IMR-90 (cell line): Measurements from ENCODE around the gene CCT5.

Source experiments
- BHLHE40 ChIP-seq: fragments of 150-350 bp; IDR thresholded peaks from 2 replicates; pipeline ENCODE4 v1.6.1; 2016; ENCODE audit warnings: mild to moderate bottlenecking, low read depth, low read length
- CTCF ChIP-seq: conservative IDR thresholded peaks from 2 replicates; pipeline ENCODE4 v1.5.1; 2012; ENCODE audit warnings: mild to moderate bottlenecking, low read depth, low read length, improper control_type of control experiment
- ELK1 ChIP-seq: fragments of 150-350 bp; IDR thresholded peaks from 2 replicates; pipeline ENCODE4 v1.6.1; 2016; ENCODE audit warnings: low read depth, mild to moderate bottlenecking, low read length, moderate library complexity, borderline replicate concordance
- MAFK ChIP-seq: IDR thresholded peaks from 2 replicates; pipeline ENCODE4 v1.6.1; 2012; ENCODE audit warnings: low read depth, low read length, improper control_type of control experiment
- NFE2L2 ChIP-seq: fragments of 150-350 bp; IDR thresholded peaks from 2 replicates; pipeline ENCODE4 v1.6.1; 2016; ENCODE audit warnings: low read depth, mild to moderate bottlenecking, low read length
- POLR2A ChIP-seq: IDR thresholded peaks from 2 replicates; pipeline ENCODE4 v1.6.1; 2012; ENCODE audit warnings: mild to moderate bottlenecking, low read depth, low read length
- RAD21 ChIP-seq: IDR thresholded peaks from 2 replicates; pipeline ENCODE4 v1.6.1; 2012; ENCODE audit warnings: low read length, improper control_type of control experiment
- RFX5 ChIP-seq: IDR thresholded peaks from 2 replicates; pipeline ENCODE4 v1.8.0; 2012; ENCODE audit warnings: low read depth, mild to moderate bottlenecking, low read length, moderate library complexity
- SMC3 ChIP-seq: fragments of 150-350 bp; IDR thresholded peaks from 2 replicates; pipeline ENCODE4 v1.6.1; 2016; ENCODE audit warnings: low read depth, mild to moderate bottlenecking, antibody characterized with exemption, low read length, moderate library complexity

- TF ChIP-seq MAFK = no peak
- TF ChIP-seq POLR2A = no peak
- no peak for TF ChIP-seq SMC3
- no peak for TF ChIP-seq RFX5
- no peak for TF ChIP-seq CTCF
- TF ChIP-seq BHLHE40 = no peak
- TF ChIP-seq ELK1 = no peak
- TF ChIP-seq RAD21 = no peak
- TF ChIP-seq NFE2L2 = no peak
Measured at GRCh38 chr5:10307206-10308148, 57.4 kb downstream of the CCT5 start, which contains the start of gene CMBL.
